ENCODE results near the gene CHRM2.

The CHRM2 gene

GRCh38 chr7:137025469-137026175 is 157.2 kb downstream of the CHRM2 start:
- H3K4me1 ChIP-seq (ENCODE audit: insufficient read depth, low read length): no peaks in the 10 kb centered on the region
- H3K9ac ChIP-seq (ENCODE audit: low read depth, low read length): no peak overlapping the region
- no peaks in the 10 kb centered on the region for H3K79me2 ChIP-seq (ENCODE audit: insufficient read depth, low read length)
- no peaks in the 10 kb centered on the region for H3K9me3 ChIP-seq (ENCODE audit: insufficient read depth, low read length, severe bottlenecking)
- TF ChIP-seq CTCF (IDR thresholded peaks at IDR 0.05; ENCODE audit: borderline replicate concordance, extremely low read depth, low read length, poor library complexity, severe bottlenecking) (no peak), EZH2 (IDR thresholded peaks at IDR 0.05; ENCODE audit: borderline replicate concordance, low read depth, low read length, severe bottlenecking) (no peak)
- no peak for DNase-seq
- H3K27ac ChIP-seq (ENCODE audit: low read length): no peak overlapping the region
- no peaks in the 10 kb centered on the region for H3K27me3 ChIP-seq (ENCODE audit: insufficient read depth, low read length, poor library complexity)
- no peaks in the 10 kb centered on the region for H3K36me3 ChIP-seq (ENCODE audit: insufficient read depth, low read length)
- ATAC-seq (ENCODE audit: insufficient read depth, low read depth): no peak
- H3K4me3 ChIP-seq (ENCODE audit: low read depth in 1 of 2, low read length in 2 of 2): no peak overlapping the region
- H4K20me1 ChIP-seq (ENCODE audit: insufficient read depth, low read length): no peaks in the 10 kb centered on the region
- H2AFZ ChIP-seq (ENCODE audit: low read depth, low read length): no peak overlapping the region
- H3K4me2 ChIP-seq (ENCODE audit: insufficient read depth, low read length): no peak overlapping the region

GRCh38 chr7:137026176-137026500 is 157.7 kb downstream of the CHRM2 start:
- no peak overlapping the region for H3K27ac ChIP-seq (ENCODE audit: low read length)
- H3K4me2 ChIP-seq (ENCODE audit: insufficient read depth, low read length): no peak overlapping the region

GRCh38 chr7:137032436-137032835 is 164.0 kb downstream of the CHRM2 start:
- no peak for DNase-seq
- no peak overlapping the region for H2AFZ ChIP-seq (ENCODE audit: low read depth, low read length)
- H4K20me1 ChIP-seq (ENCODE audit: insufficient read depth, low read length): no peaks in the 10 kb centered on the region
- H3K4me2 ChIP-seq (ENCODE audit: insufficient read depth, low read length): no peak overlapping the region
- no peaks in the 10 kb centered on the region for H3K9me3 ChIP-seq (ENCODE audit: insufficient read depth, low read length, severe bottlenecking)
- no peak for TF ChIP-seq CTCF (IDR thresholded peaks at IDR 0.05; ENCODE audit: borderline replicate concordance, extremely low read depth, low read length, poor library complexity, severe bottlenecking)
- TF ChIP-seq EZH2 (IDR thresholded peaks at IDR 0.05; ENCODE audit: borderline replicate concordance, low read depth, low read length, severe bottlenecking): no peak
- ATAC-seq (ENCODE audit: insufficient read depth, low read depth): no peak
- no peaks in the 10 kb centered on the region for H3K4me1 ChIP-seq (ENCODE audit: insufficient read depth, low read length)
- H3K79me2 ChIP-seq (ENCODE audit: insufficient read depth, low read length): no peaks in the 10 kb centered on the region
- no peak overlapping the region for H3K27ac ChIP-seq (ENCODE audit: low read length)
- H3K4me3 ChIP-seq (ENCODE audit: low read depth in 1 of 2, low read length in 2 of 2): no peak overlapping the region
- H3K27me3 ChIP-seq (ENCODE audit: insufficient read depth, low read length, poor library complexity): no peaks in the 10 kb centered on the region
- H3K36me3 ChIP-seq (ENCODE audit: insufficient read depth, low read length): no peaks in the 10 kb centered on the region
- no peak overlapping the region for H3K9ac ChIP-seq (ENCODE audit: low read depth, low read length)

More at GRCh38 chr7:137026176-137026500, 157.7 kb downstream of the CHRM2 start:
- no peak overlapping the region for H3K9ac ChIP-seq (ENCODE audit: low read depth, low read length)
- H3K9me3 ChIP-seq (ENCODE audit: insufficient read depth, low read length, severe bottlenecking): no peaks in the 10 kb centered on the region
- TF ChIP-seq CTCF (IDR thresholded peaks at IDR 0.05; ENCODE audit: borderline replicate concordance, extremely low read depth, low read length, poor library complexity, severe bottlenecking): no peak
- no peak for TF ChIP-seq EZH2 (IDR thresholded peaks at IDR 0.05; ENCODE audit: borderline replicate concordance, low read depth, low read length, severe bottlenecking)
- H3K4me1 ChIP-seq (ENCODE audit: insufficient read depth, low read length): no peaks in the 10 kb centered on the region
- H3K4me3 ChIP-seq (ENCODE audit: low read depth in 1 of 2, low read length in 2 of 2): no peak overlapping the region
- no peaks in the 10 kb centered on the region for H3K36me3 ChIP-seq (ENCODE audit: insufficient read depth, low read length)
- H3K79me2 ChIP-seq (ENCODE audit: insufficient read depth, low read length): no peaks in the 10 kb centered on the region
- no peaks in the 10 kb centered on the region for H3K27me3 ChIP-seq (ENCODE audit: insufficient read depth, low read length, poor library complexity)
- H2AFZ ChIP-seq (ENCODE audit: low read depth, low read length): no peak overlapping the region
- no peak for ATAC-seq (ENCODE audit: insufficient read depth, low read depth)
- no peak for DNase-seq
- no peaks in the 10 kb centered on the region for H4K20me1 ChIP-seq (ENCODE audit: insufficient read depth, low read length)

All from DND-41 (cell line).